ENCODE measurements around the gene MLST8.
A peak's percentile ranks its signal among the peaks of the same experiment; 100 is the strongest.

MLST8 gene

GRCh38 chr16:2174396-2175131 is 30.7 kb upstream of the MLST8 start:
- H3K36me3 ChIP-seq (ENCODE audit: insufficient read depth, insufficient read length, low read length), result peaks cover 84% of the 10 kb centered on the region

DNA sequence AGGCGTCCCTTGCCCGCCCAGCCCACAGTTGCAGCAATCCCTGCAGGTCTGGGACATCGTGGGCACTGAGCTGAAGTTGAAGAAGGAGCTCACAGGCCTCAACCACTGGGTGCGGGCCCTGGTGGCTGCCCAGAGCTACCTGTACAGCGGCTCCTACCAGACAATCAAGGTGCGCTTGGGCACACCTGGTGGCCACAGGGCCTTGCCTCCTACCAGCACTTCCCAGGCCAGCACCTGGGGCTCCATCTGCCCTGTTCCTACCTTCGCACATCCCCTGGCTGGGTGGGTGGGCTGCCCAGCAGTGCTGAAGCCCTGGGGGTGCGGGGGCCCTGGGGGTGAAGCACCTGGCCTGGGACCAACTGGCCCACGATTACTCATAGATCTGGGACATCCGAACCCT is 29.8 kb upstream of the MLST8 start:
- peaks cover 2% of the 10 kb centered on the region for H3K4me1 ChIP-seq (ENCODE audit: insufficient read depth, insufficient read length)
- TF ChIP-seq ZNF274 (IDR thresholded peaks at IDR 0.05; ENCODE audit: low read depth, low read length) (no peak), YY1 (IDR thresholded peaks at IDR 0.05; ENCODE audit: insufficient read depth, insufficient read length) (no peak), SUZ12 (IDR thresholded peaks at IDR 0.05; ENCODE audit: extremely low read depth, insufficient read depth, insufficient read length) (no peak)
- DNase-seq (ENCODE audit: low read depth, low spot score), result no peak
- H3K9ac ChIP-seq (ENCODE audit: insufficient read length, low read depth), result no peak overlapping the region
- no peak overlapping the region for H3K4me3 ChIP-seq (ENCODE audit: insufficient read length, low read depth)
- H3K27me3 ChIP-seq (ENCODE audit: insufficient read depth, insufficient read length), result no peaks in the 10 kb centered on the region
- peaks cover 75% of the 10 kb centered on the region for H3K36me3 ChIP-seq (ENCODE audit: insufficient read depth, insufficient read length, low read length)
- H3K9me3 ChIP-seq (ENCODE audit: insufficient read depth, low read length), result no peaks in the 10 kb centered on the region

More at GRCh38 chr16:2174396-2175131, 30.7 kb upstream of the MLST8 start:
- Histone ChIP-seq H3K4me3 (ENCODE audit: insufficient read length, low read depth) (no peak overlapping the region), H3K9ac (ENCODE audit: insufficient read length, low read depth) (no peak overlapping the region), H3K9me3 (ENCODE audit: insufficient read depth, low read length) (no peaks in the 10 kb centered on the region), H3K27me3 (ENCODE audit: insufficient read depth, insufficient read length) (no peaks in the 10 kb centered on the region), H3K4me1 (ENCODE audit: insufficient read depth, insufficient read length) (peaks cover 4% of the 10 kb centered on the region)
- TF ChIP-seq SUZ12 (IDR thresholded peaks at IDR 0.05; ENCODE audit: extremely low read depth, insufficient read depth, insufficient read length), result no peak
- TF ChIP-seq YY1 (IDR thresholded peaks at IDR 0.05; ENCODE audit: insufficient read depth, insufficient read length), result no peak
- no peak for TF ChIP-seq ZNF274 (IDR thresholded peaks at IDR 0.05; ENCODE audit: low read depth, low read length)
- no peak for DNase-seq (ENCODE audit: low read depth, low spot score)

- no peak overlapping the region for H3K9ac ChIP-seq (ENCODE audit: insufficient read length, low read depth)
- H3K36me3 ChIP-seq (ENCODE audit: insufficient read depth, insufficient read length, low read length), result peaks cover 69% of the 10 kb centered on the region
- TF ChIP-seq YY1 (IDR thresholded peaks at IDR 0.05; ENCODE audit: insufficient read depth, insufficient read length) (no peak), SUZ12 (IDR thresholded peaks at IDR 0.05; ENCODE audit: extremely low read depth, insufficient read depth, insufficient read length) (no peak), ZNF274 (IDR thresholded peaks at IDR 0.05; ENCODE audit: low read depth, low read length) (no peak)
- no peak overlapping the region for H3K4me3 ChIP-seq (ENCODE audit: insufficient read length, low read depth)
- DNase-seq (ENCODE audit: low read depth, low spot score), result no peak
- H3K27me3 ChIP-seq (ENCODE audit: insufficient read depth, insufficient read length), result no peaks in the 10 kb centered on the region
- no peaks in the 10 kb centered on the region for H3K9me3 ChIP-seq (ENCODE audit: insufficient read depth, low read length)
- peaks cover 2% of the 10 kb centered on the region for H3K4me1 ChIP-seq (ENCODE audit: insufficient read depth, insufficient read length)
Measured at GRCh38 chr16:2176047-2176446, 29.2 kb upstream of the MLST8 start.

GRCh38 chr16:2177101-2177500 is 28.2 kb upstream of the MLST8 start:
- DNase-seq (ENCODE audit: low read depth, low spot score), result no peak
- Histone ChIP-seq H3K9ac (ENCODE audit: insufficient read length, low read depth) (no peak overlapping the region), H3K4me3 (ENCODE audit: insufficient read length, low read depth) (no peak overlapping the region), H3K4me1 (ENCODE audit: insufficient read depth, insufficient read length) (peaks cover 10% of the 10 kb centered on the region), H3K27me3 (ENCODE audit: insufficient read depth, insufficient read length) (no peaks in the 10 kb centered on the region), H3K36me3 (ENCODE audit: insufficient read depth, insufficient read length, low read length) (peaks cover 64% of the 10 kb centered on the region), H3K9me3 (ENCODE audit: insufficient read depth, low read length) (no peaks in the 10 kb centered on the region)
- TF ChIP-seq SUZ12 (IDR thresholded peaks at IDR 0.05; ENCODE audit: extremely low read depth, insufficient read depth, insufficient read length) (no peak), ZNF274 (IDR thresholded peaks at IDR 0.05; ENCODE audit: low read depth, low read length) (no peak), YY1 (IDR thresholded peaks at IDR 0.05; ENCODE audit: insufficient read depth, insufficient read length) (no peak)

DNA sequence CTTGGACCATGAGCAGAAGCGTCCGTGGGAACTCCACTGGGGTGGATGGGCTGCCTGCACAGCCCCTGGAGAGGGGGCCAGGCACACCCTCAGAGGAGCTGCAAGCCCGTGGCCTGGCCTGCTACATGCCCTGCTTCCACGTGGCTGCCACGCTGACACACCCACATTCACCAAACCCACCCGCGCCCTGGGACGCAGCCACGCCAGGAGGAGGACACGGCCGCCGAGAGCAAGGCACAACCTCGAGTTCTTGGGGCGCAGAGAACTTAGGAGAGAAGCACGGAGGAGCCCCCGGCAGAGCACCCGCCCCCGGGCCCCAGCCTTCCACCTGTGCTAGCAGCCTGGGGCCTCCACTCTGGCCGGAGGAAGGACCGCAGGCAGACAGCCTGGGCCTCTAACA is 27.7 kb upstream of the MLST8 start:
- TF ChIP-seq YY1 (IDR thresholded peaks at IDR 0.05; ENCODE audit: insufficient read depth, insufficient read length) (no peak), ZNF274 (IDR thresholded peaks at IDR 0.05; ENCODE audit: low read depth, low read length) (no peak), SUZ12 (IDR thresholded peaks at IDR 0.05; ENCODE audit: extremely low read depth, insufficient read depth, insufficient read length) (no peak)
- Histone ChIP-seq H3K36me3 (ENCODE audit: insufficient read depth, insufficient read length, low read length) (peaks cover 65% of the 10 kb centered on the region), H3K4me1 (ENCODE audit: insufficient read depth, insufficient read length) (peaks cover 12% of the 10 kb centered on the region), H3K4me3 (ENCODE audit: insufficient read length, low read depth) (no peak overlapping the region), H3K27me3 (ENCODE audit: insufficient read depth, insufficient read length) (no peaks in the 10 kb centered on the region), H3K9me3 (ENCODE audit: insufficient read depth, low read length) (no peaks in the 10 kb centered on the region), H3K9ac (ENCODE audit: insufficient read length, low read depth) (no peak overlapping the region)
- DNase-seq (ENCODE audit: low read depth, low spot score), result no peak

- Histone ChIP-seq H3K4me3 (ENCODE audit: insufficient read length, low read depth) (no peak overlapping the region), H3K9me3 (ENCODE audit: insufficient read depth, low read length) (no peaks in the 10 kb centered on the region), H3K27me3 (ENCODE audit: insufficient read depth, insufficient read length) (no peaks in the 10 kb centered on the region), H3K4me1 (ENCODE audit: insufficient read depth, insufficient read length) (peaks cover 17% of the 10 kb centered on the region), H3K9ac (ENCODE audit: insufficient read length, low read depth) (no peak overlapping the region), H3K36me3 (ENCODE audit: insufficient read depth, insufficient read length, low read length) (peaks cover 60% of the 10 kb centered on the region)
- peak; percentile 71 for DNase-seq (ENCODE audit: low read depth, low spot score)
- TF ChIP-seq SUZ12 (IDR thresholded peaks at IDR 0.05; ENCODE audit: extremely low read depth, insufficient read depth, insufficient read length) (no peak), ZNF274 (IDR thresholded peaks at IDR 0.05; ENCODE audit: low read depth, low read length) (no peak), YY1 (IDR thresholded peaks at IDR 0.05; ENCODE audit: insufficient read depth, insufficient read length) (no peak)
Measured at GRCh38 chr16:2178321-2179106, 26.7 kb upstream of the MLST8 start.

DNA sequence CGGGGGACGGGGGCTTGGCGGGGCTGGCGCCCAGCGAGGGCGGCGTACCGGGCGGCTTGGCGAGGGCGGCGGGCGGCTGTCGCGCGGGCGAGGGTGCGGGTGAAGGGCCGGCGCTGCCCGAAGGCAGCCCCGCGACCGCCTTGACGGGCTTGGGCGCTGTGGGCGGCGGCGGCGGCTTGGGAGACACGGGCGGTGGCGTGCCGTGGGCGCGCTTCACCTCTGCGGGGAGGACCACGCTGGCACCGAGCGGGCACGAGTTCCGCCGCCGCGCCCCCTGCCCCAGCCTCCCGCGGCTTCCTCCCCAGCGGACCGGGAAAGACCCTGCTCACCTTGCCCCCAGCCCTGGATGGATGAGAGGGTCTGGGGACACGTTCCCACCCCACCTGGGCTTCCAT is 26.1 kb upstream of the MLST8 start:
- H3K4me1 ChIP-seq (ENCODE audit: insufficient read depth, insufficient read length), result peaks cover 17% of the 10 kb centered on the region

More for the DNA sequence above, 26.1 kb upstream of the MLST8 start:
- no peaks in the 10 kb centered on the region for H3K9me3 ChIP-seq (ENCODE audit: insufficient read depth, low read length)
- H3K4me3 ChIP-seq (ENCODE audit: insufficient read length, low read depth), result no peak overlapping the region
- DNase-seq (ENCODE audit: low read depth, low spot score), result no peak
- H3K36me3 ChIP-seq (ENCODE audit: insufficient read depth, insufficient read length, low read length), result peaks cover 54% of the 10 kb centered on the region
- TF ChIP-seq YY1 (IDR thresholded peaks at IDR 0.05; ENCODE audit: insufficient read depth, insufficient read length), result no peak
- no peak for TF ChIP-seq SUZ12 (IDR thresholded peaks at IDR 0.05; ENCODE audit: extremely low read depth, insufficient read depth, insufficient read length)
- no peak for TF ChIP-seq ZNF274 (IDR thresholded peaks at IDR 0.05; ENCODE audit: low read depth, low read length)
- no peaks in the 10 kb centered on the region for H3K27me3 ChIP-seq (ENCODE audit: insufficient read depth, insufficient read length)
- H3K9ac ChIP-seq (ENCODE audit: insufficient read length, low read depth), result no peak overlapping the region

Data from NT2/D1 (cell line).